Suprapubic skin (tissue), 4 donors: Measurements from ENCODE around the gene F10.

ENCODE experiments used
- CTCF ChIP-seq, 2 donors: fragments of 200-600 bp in 1 of 2; fragments of 450-650 bp in 1 of 2; sonication (generic) in 1 of 2; IDR thresholded peaks; one replicate each; pipeline ENCODE4 v1.5.1; 2016 to 2019; ENCODE audit warnings: antibody characterized with exemption in 2 of 2, mild to moderate bottlenecking in 1 of 2, moderate library complexity in 1 of 2
- EP300 ChIP-seq: sonication (generic); formaldehyde crosslinking; IDR thresholded peaks from one replicate; pipeline ENCODE4 v1.6.1; 2017; ENCODE audit warnings: antibody characterized with exemption
- POLR2A ChIP-seq, 2 donors: fragments of 450-650 bp; IDR thresholded peaks; one replicate each; pipeline ENCODE4 v1.6.1; 2017; ENCODE audit warnings: antibody characterized with exemption in 2 of 2, mild to moderate bottlenecking in 2 of 2, moderate library complexity in 2 of 2
- POLR2AphosphoS5 ChIP-seq, 3 donors: sonication (generic); formaldehyde crosslinking; IDR thresholded peaks; one replicate each; pipeline ENCODE4 v1.6.1; 2017; ENCODE audit warnings: antibody characterized with exemption in 3 of 3

DNA sequence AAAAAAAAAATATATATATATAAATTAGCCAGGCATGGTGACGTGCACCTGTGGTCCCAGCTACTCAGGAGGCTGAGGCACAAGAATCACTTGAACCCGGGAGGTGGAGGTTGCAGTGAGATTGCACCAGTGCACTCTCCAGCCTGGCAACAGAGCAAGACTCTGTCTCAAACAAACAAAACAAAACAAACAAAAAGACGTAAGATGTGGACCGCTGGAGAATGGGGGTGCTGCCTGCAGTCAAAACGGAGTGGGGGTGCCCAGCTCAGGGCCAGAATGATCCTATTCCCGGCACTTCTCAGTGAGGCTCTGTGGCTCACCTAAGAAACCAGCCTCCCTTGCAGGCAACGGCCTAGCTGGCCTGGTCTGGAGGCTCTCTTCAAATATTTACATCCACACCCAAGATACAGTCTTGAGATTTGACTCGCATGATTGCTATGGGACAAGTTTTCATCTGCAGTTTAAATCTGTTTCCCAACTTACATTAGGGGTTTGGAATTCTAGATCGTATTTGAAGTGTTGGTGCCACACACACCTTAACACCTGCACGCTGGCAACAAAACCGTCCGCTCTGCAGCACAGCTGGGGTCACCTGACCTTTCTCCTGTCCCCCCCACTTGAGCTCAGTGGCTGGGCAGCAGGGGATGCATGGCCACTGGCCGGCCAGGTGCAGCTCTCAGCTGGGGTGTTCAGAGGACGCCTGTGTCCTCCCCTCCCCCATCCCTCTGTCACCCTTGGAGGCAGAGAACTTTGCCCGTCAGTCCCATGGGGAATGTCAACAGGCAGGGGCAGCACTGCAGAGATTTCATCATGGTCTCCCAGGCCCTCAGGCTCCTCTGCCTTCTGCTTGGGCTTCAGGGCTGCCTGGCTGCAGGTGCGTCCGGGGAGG, 17.3 kb upstream of the F10 start, which contains the start of gene F7:
- no peak for TF ChIP-seq POLR2A (IDR thresholded peaks at IDR 0.05)
- no peak for TF ChIP-seq CTCF (IDR thresholded peaks at IDR 0.05)
- no peak for TF ChIP-seq POLR2AphosphoS5 (IDR thresholded peaks at IDR 0.05)
- no peak for TF ChIP-seq EP300
